NCI-H1417 (cell line): ENCODE measurements around the gene THRSP.
"Not testable (repeated sequence)": the region's sequence is repeated elsewhere in the genome, so short reads cannot be mapped to it uniquely, and the experiment has no call there.

Experiments
- DNase-seq, 3 experiments: peaks; one replicate each; lab custom pipeline; 2025; lab: John Stamatoyannopoulos, UW

Gene THRSP

GRCh38 chr11:78063440-78064181 lies at the start of gene THRSP:
Gene THRSP, plus strand, starts transcription at chr11:78063861. Its CDS starts 21 bp downstream, at chr11:78063882.
- DNase-seq: no peak

GRCh38 chr11:78014937-78015520 lies 48.6 kb upstream of the THRSP start:
- not testable (repeated sequence) for DNase-seq

GRCh38 chr11:78015878-78016277 lies 47.8 kb upstream of the THRSP start:
- DNase-seq: no peak

GRCh38 chr11:78019808-78020207 lies 43.9 kb upstream of the THRSP start:
- DNase-seq: no peak

- no peak for DNase-seq
These were observed 43.4 kb upstream of the THRSP start for GRCh38 chr11:78020246-78020645.

- DNase-seq: no peak
These were observed 42.0 kb upstream of the THRSP start for GRCh38 chr11:78021611-78022010.

GRCh38 chr11:78022397-78023396 lies 41.0 kb upstream of the THRSP start, which contains the start of gene KCTD14:
Gene KCTD14, minus strand, starts transcription at chr11:78023276. Its CDS starts 27 bp downstream, at chr11:78023249.
- no peak for DNase-seq

GRCh38 chr11:78023426-78023825 lies 40.2 kb upstream of the THRSP start:
- DNase-seq: no peak

GRCh38 chr11:78025378-78025777 lies 38.3 kb upstream of the THRSP start:
- DNase-seq: no peak

GRCh38 chr11:78027759-78028158 lies 35.9 kb upstream of the THRSP start:
- DNase-seq: no peak

GRCh38 chr11:78028423-78028822 lies 35.2 kb upstream of the THRSP start:
- DNase-seq: not testable (repeated sequence)

GRCh38 chr11:78030429-78031325 lies 33.0 kb upstream of the THRSP start:
- DNase-seq: peak; percentile 80 to 97 (median 85)

GRCh38 chr11:78031629-78032028 lies 32.0 kb upstream of the THRSP start:
- no peak for DNase-seq

- DNase-seq: no peak
These were observed 31.6 kb upstream of the THRSP start for GRCh38 chr11:78032090-78032489.

GRCh38 chr11:78033040-78033439 lies 30.6 kb upstream of the THRSP start:
- no peak for DNase-seq

- DNase-seq: no peak
These were observed 29.0 kb upstream of the THRSP start for GRCh38 chr11:78034623-78035022.

- no peak for DNase-seq
These were observed 27.3 kb upstream of the THRSP start for GRCh38 chr11:78036313-78036712.

GRCh38 chr11:78037056-78037455 lies 26.6 kb upstream of the THRSP start:
- no peak for DNase-seq

GRCh38 chr11:78037825-78038620 lies 25.6 kb upstream of the THRSP start:
- no peak for DNase-seq

- DNase-seq: no peak
These were observed 24.9 kb upstream of the THRSP start for GRCh38 chr11:78038697-78039313.
